Measurements from ENCODE around the gene TNRC6C. TPM values are rescaled to one million over a fixed set of nuclear protein-coding genes. Genes with fewer than 3 reads are reported as not detected.
A peak's percentile ranks its signal among the peaks of the same experiment; 100 is the strongest.

The TNRC6C gene
- total and polyA plus RNA-seq, 9 of the 15 experiments (the other 6 are each of a cell fraction or from before 2014, with no cell fraction given): 0.20 to 4.9 (median 2.3) TPM

GRCh38 chr17:77962348-77962747 lies 3.8 kb downstream of the TNRC6C start (continued):
- peak; percentile 20 for TF ChIP-seq CBX8 (IDR thresholded peaks at IDR 0.05; ENCODE audit: borderline replicate concordance, extremely low read depth, low read depth, low read length, poor library complexity, severe bottlenecking)
- no peak for TF ChIP-seq STAG1 (CRISPR knock-in tag; IDR thresholded peaks at IDR 0.05; ENCODE audit: borderline replicate concordance)
- no peak for TF ChIP-seq YBX1 (IDR thresholded peaks at IDR 0.05)
- TF ChIP-seq PKNOX1 (IDR thresholded peaks at IDR 0.05): peak; percentile 58
- TF ChIP-seq NKRF (IDR thresholded peaks at IDR 0.05; ENCODE audit: borderline replicate concordance): no peak
- TF ChIP-seq MEIS2 (IDR thresholded peaks at IDR 0.05; ENCODE audit: partially characterized antibody): peak; percentile 59
- no peak for TF ChIP-seq TFAM (CRISPR knock-in tag; conservative IDR thresholded peaks at IDR 0.05)

GRCh38 chr17:77963441-77963840 lies 4.9 kb downstream of the TNRC6C start:
- Histone ChIP-seq H3K4me1 (replicated peaks in 1 of 2; ENCODE audit: control insufficient read depth in 2 of 2, insufficient read depth in 2 of 2, low read length in 2 of 2) (peaks cover 11 to 14% of the 10 kb centered on the region in 2 experiments; a peak in 4 of 5 replicates), H3K4me2 (ENCODE audit: insufficient read depth, low read length) (no peak overlapping the region)
- FAIRE-seq: peak; percentile 78
- no peak for TF ChIP-seq FOXJ3 (CRISPR knock-in tag; IDR thresholded peaks at IDR 0.05)
- TF ChIP-seq SNRNP70 (optimal IDR thresholded peaks at IDR 0.05; ENCODE audit: low read depth, low read length): no peak
- TF ChIP-seq CLOCK (CRISPR knock-in tag; IDR thresholded peaks at IDR 0.05; ENCODE audit: borderline replicate concordance): no peak
- no peak for TF ChIP-seq PREB (CRISPR knock-in tag; IDR thresholded peaks at IDR 0.05)
- TF ChIP-seq LARP7 (IDR thresholded peaks at IDR 0.05): no peak
- TF ChIP-seq NCOA2 (IDR thresholded peaks at IDR 0.05; ENCODE audit: partially characterized antibody in 2 of 2): no peak
- no peak for TF ChIP-seq GATAD2B (IDR thresholded peaks at IDR 0.05; ENCODE audit: borderline replicate concordance)

More at GRCh38 chr17:77963441-77963840, 4.9 kb downstream of the TNRC6C start:
- H3K9me1 ChIP-seq (ENCODE audit: control insufficient read depth, insufficient read depth, low read length): no peaks in the 10 kb centered on the region
- H3K9me3 ChIP-seq (replicated peaks; ENCODE audit: control insufficient read depth, insufficient read depth, low read depth, low read length): no peaks in the 10 kb centered on the region
- peak; percentile 85 for ATAC-seq
- H3K27me3 ChIP-seq (ENCODE audit: control insufficient read depth in 2 of 2, insufficient read depth in 2 of 2, low read length in 2 of 2): no peaks in the 10 kb centered on the region
- H3K4me3 ChIP-seq: no peak overlapping the region
- H3K27ac ChIP-seq (ENCODE audit: extremely low read depth, low read depth, low read length): no peak overlapping the region
- H3K36me3 ChIP-seq (ENCODE audit: control insufficient read depth, insufficient read depth, low read length): no peaks in the 10 kb centered on the region
- intact Hi-C loops (cut with micrococcal nuclease) (no loop called here), in situ Hi-C loops (cut with MboI) (no loop called here)
- no TSS peak for BruUV-seq (replicated peaks)
- H3K9ac ChIP-seq (ENCODE audit: insufficient read depth in 1 of 2, low read depth in 2 of 2, low read length in 2 of 2): no peak overlapping the region
- POLR2A ChIA-PET: interaction anchor here (1.3 to 2.7 kb wide), 2 partner anchors 14 to 77 kb away, joined by 4 to 12 read pairs; no protein-coding TSS in a partner anchor
- WGBS (ENCODE audit: insufficient coverage, low coverage, missing lambda C conversion rate): 6% methylated on average over 2 of the region's 2 CpGs
- CTCF ChIA-PET (ENCODE audit: low intra/inter-chr PET ratio): interaction anchor here (1.1 kb wide), 1 partner anchor 50 kb away, joined by 4 read pairs; no protein-coding TSS in a partner anchor
- peak; percentile 17 to 80 (median 43) for DNase-seq (ENCODE audit: extremely low read depth in 1 of 4, low spot score in 3 of 4)
- H4K20me1 ChIP-seq (replicated peaks; ENCODE audit: control insufficient read depth, insufficient read depth, low read length): peaks cover 22% of the 10 kb centered on the region
- H2AFZ ChIP-seq (ENCODE audit: low read depth, low read length): no peak overlapping the region
- peaks cover 52% of the 10 kb centered on the region for H3K79me2 ChIP-seq (ENCODE audit: control insufficient read depth, insufficient read depth, low read length)
